ENCODE results near the gene SCARF2.

Gene SCARF2

GRCh38 chr22:20406686-20407408, 30.8 kb downstream of the SCARF2 start:
- in situ Hi-C loops (cut with MboI; ENCODE audit: low sequenced_read_pairs, unreplicated experiment), result no loop called here
- DNase-seq (ENCODE audit: low spot score), result peak; percentile 23
- TF ChIP-seq CTCF (IDR thresholded peaks at IDR 0.05; ENCODE audit: borderline replicate concordance, control extremely low read depth, extremely low read depth, insufficient read depth, missing control alignments), result no peak

GRCh38 chr22:20405931-20406685, 31.5 kb downstream of the SCARF2 start:
- no peak for TF ChIP-seq CTCF (IDR thresholded peaks at IDR 0.05; ENCODE audit: borderline replicate concordance, control extremely low read depth, extremely low read depth, insufficient read depth, missing control alignments)
- in situ Hi-C loops (cut with MboI; ENCODE audit: low sequenced_read_pairs, unreplicated experiment), result no loop called here
- DNase-seq (ENCODE audit: low spot score), result no peak

GRCh38 chr22:20405291-20405930, 32.2 kb downstream of the SCARF2 start:
- TF ChIP-seq CTCF (IDR thresholded peaks at IDR 0.05; ENCODE audit: borderline replicate concordance, control extremely low read depth, extremely low read depth, insufficient read depth, missing control alignments), result no peak
- in situ Hi-C loops (cut with MboI; ENCODE audit: low sequenced_read_pairs, unreplicated experiment), result no loop called here
- DNase-seq (ENCODE audit: low spot score), result no peak

GRCh38 chr22:20404881-20405280, 32.7 kb downstream of the SCARF2 start:
- peak; percentile 18 for DNase-seq (ENCODE audit: low spot score)
- no peak for TF ChIP-seq CTCF (IDR thresholded peaks at IDR 0.05; ENCODE audit: borderline replicate concordance, control extremely low read depth, extremely low read depth, insufficient read depth, missing control alignments)
- in situ Hi-C loops (cut with MboI; ENCODE audit: low sequenced_read_pairs, unreplicated experiment), result no loop called here

GRCh38 chr22:20403779-20404140, 33.9 kb downstream of the SCARF2 start:
- peak; percentile 16 for DNase-seq (ENCODE audit: low spot score)
- in situ Hi-C loops (cut with MboI; ENCODE audit: low sequenced_read_pairs, unreplicated experiment), result no loop called here
- no peak for TF ChIP-seq CTCF (IDR thresholded peaks at IDR 0.05; ENCODE audit: borderline replicate concordance, control extremely low read depth, extremely low read depth, insufficient read depth, missing control alignments)

GRCh38 chr22:20402960-20403778, 34.5 kb downstream of the SCARF2 start:
- in situ Hi-C loops (cut with MboI; ENCODE audit: low sequenced_read_pairs, unreplicated experiment), result no loop called here
- TF ChIP-seq CTCF (IDR thresholded peaks at IDR 0.05; ENCODE audit: borderline replicate concordance, control extremely low read depth, extremely low read depth, insufficient read depth, missing control alignments), result no peak
- DNase-seq (ENCODE audit: low spot score), result peak; percentile 9
